HepG2 (cell line): ENCODE results near the gene NBEAL2. TPM values are rescaled to one million over a fixed set of nuclear protein-coding genes. Genes with fewer than 3 reads are reported as not detected.

Source experiments
- CEBPG ChIP-seq: IDR thresholded peaks from 2 replicates; pipeline ENCODE4 v1.6.1; 2016
- CHCHD3 ChIP-seq: sonication (generic); formaldehyde crosslinking; IDR thresholded peaks from 2 replicates; pipeline ENCODE4 v1.8.0; 2022; ENCODE audit warnings: mild to moderate bottlenecking, missing genetic modification reagents, moderate library complexity
- TEAD2 ChIP-seq: sonication (generic); formaldehyde crosslinking; IDR thresholded peaks from 2 replicates; pipeline ENCODE4 v1.9.0; 2021; ENCODE audit warnings: missing genetic modification reagents
- WIZ ChIP-seq: sonication (generic); formaldehyde crosslinking; IDR thresholded peaks from 2 replicates; pipeline ENCODE4 v1.5.1; 2020; ENCODE audit warnings: mild to moderate bottlenecking, missing genetic modification reagents
- ZC3H13 ChIP-seq: sonication (generic); formaldehyde crosslinking; IDR thresholded peaks from 2 replicates; pipeline ENCODE4 v1.8.1; 2023; ENCODE audit warnings: mild to moderate bottlenecking, missing genetic modification reagents, moderate library complexity
- ZMAT3 ChIP-seq: sonication (generic); formaldehyde crosslinking; conservative IDR thresholded peaks from 2 replicates; pipeline ENCODE4 v1.7.0; 2021; ENCODE audit warnings: missing genetic modification reagents
- polyA plus RNA-seq, 8 experiments: library from polyadenylated mRNA; depleted of rRNA in 3 of 8; stranded (reverse) in 7 of 8; unstranded in 1 of 8; fragments of >200 nt; fragmentation: Illumina TruSeq in 4 of 8; extraction: Trizol in 4 of 8; gene quantifications; 2 replicates each; pipeline versions ENCODE4 v1.2.1 to v1.2.3, GENCODE V29; 2011 to 2016; ENCODE audit warnings: low read depth in 4 of 8, missing spikeins in 1 of 8, mixed read lengths in 1 of 8; ENCODE audit not compliant: insufficient read depth in 1 of 8
- total RNA-seq, 5 experiments: library from RNA; depleted of rRNA; stranded (reverse); fragments of >200 nt; fragmentation: Illumina TruSeq; extraction: Trizol; gene quantifications; 2 replicates each; pipeline ENCODE4 v1.2.3, GENCODE V29; 2016; ENCODE audit warnings: low read depth in 1 of 5
- TF ChIP-seq, protein P1 (sequence below): IDR thresholded peaks from 2 replicates; pipeline ENCODE4 v1.6.1; 2016; ENCODE audit warnings: low read depth, missing genetic modification reagents, missing compliant biosample characterization
- TF ChIP-seq, protein P2 (sequence below), 2 experiments: sonication (generic) in 1 of 2; formaldehyde crosslinking in 1 of 2; IDR thresholded peaks; 2 replicates each; pipeline versions ENCODE4 v1.4.0 to v1.6.1; 2016 to 2020; ENCODE audit warnings: borderline replicate concordance in 1 of 2, low read depth in 1 of 2, mild to moderate bottlenecking in 1 of 2, missing genetic modification reagents in 1 of 2
- TF ChIP-seq, protein P3 (sequence below): sonication (generic); formaldehyde crosslinking; IDR thresholded peaks from 2 replicates; pipeline ENCODE4 v1.4.0; 2020; ENCODE audit warnings: missing genetic modification reagents, borderline replicate concordance
- TF ChIP-seq, protein P4 (sequence below): sonication (generic); formaldehyde crosslinking; IDR thresholded peaks from 2 replicates; pipeline ENCODE4 v1.9.0; 2021; ENCODE audit warnings: missing genetic modification reagents, borderline replicate concordance
- TF ChIP-seq, protein P5 (sequence below): sonication (generic); formaldehyde crosslinking; IDR thresholded peaks from 2 replicates; pipeline ENCODE4 v1.4.0; 2020; ENCODE audit warnings: low read depth, mild to moderate bottlenecking, missing genetic modification reagents

The NBEAL2 gene
- total and polyA plus RNA-seq, 2 of the 13 experiments (the other 11 are each of a cell fraction or from before 2014, with no cell fraction given), result 9.7 to 12.4 TPM

DNA sequence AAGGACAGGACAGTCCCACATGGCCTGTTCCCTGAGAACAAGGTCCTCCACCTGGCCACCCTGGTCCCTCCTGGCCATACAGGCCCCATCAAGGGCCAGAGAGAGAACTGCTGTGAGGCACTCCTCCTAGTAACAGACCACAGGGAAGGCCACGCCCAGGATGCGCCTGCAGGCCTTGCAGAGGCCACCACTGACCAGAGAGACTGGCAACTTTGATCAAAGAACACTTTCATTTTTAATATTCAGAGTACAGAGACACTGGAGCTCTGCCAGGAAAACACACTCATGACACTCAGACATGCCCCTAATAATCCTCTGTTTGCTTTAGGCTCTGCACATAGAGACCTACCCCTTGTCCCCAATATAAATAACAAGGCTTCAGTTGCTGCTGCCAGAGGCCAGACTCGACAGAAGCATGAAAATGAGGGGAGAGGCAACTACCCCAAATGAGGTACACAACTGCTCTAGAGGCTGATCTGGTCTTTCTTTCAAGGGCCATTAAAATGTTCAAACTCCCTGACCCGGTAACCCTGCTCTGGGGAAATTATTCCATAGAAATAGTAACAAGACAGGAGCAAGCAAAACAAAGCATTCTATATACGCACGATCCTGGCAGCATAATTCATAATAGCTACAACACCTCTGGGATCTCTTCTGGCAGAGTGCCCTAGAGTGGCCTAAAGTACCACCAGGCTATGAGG lies 47.7 kb upstream of the NBEAL2 start (continued):
- TF ChIP-seq, protein P1, sequence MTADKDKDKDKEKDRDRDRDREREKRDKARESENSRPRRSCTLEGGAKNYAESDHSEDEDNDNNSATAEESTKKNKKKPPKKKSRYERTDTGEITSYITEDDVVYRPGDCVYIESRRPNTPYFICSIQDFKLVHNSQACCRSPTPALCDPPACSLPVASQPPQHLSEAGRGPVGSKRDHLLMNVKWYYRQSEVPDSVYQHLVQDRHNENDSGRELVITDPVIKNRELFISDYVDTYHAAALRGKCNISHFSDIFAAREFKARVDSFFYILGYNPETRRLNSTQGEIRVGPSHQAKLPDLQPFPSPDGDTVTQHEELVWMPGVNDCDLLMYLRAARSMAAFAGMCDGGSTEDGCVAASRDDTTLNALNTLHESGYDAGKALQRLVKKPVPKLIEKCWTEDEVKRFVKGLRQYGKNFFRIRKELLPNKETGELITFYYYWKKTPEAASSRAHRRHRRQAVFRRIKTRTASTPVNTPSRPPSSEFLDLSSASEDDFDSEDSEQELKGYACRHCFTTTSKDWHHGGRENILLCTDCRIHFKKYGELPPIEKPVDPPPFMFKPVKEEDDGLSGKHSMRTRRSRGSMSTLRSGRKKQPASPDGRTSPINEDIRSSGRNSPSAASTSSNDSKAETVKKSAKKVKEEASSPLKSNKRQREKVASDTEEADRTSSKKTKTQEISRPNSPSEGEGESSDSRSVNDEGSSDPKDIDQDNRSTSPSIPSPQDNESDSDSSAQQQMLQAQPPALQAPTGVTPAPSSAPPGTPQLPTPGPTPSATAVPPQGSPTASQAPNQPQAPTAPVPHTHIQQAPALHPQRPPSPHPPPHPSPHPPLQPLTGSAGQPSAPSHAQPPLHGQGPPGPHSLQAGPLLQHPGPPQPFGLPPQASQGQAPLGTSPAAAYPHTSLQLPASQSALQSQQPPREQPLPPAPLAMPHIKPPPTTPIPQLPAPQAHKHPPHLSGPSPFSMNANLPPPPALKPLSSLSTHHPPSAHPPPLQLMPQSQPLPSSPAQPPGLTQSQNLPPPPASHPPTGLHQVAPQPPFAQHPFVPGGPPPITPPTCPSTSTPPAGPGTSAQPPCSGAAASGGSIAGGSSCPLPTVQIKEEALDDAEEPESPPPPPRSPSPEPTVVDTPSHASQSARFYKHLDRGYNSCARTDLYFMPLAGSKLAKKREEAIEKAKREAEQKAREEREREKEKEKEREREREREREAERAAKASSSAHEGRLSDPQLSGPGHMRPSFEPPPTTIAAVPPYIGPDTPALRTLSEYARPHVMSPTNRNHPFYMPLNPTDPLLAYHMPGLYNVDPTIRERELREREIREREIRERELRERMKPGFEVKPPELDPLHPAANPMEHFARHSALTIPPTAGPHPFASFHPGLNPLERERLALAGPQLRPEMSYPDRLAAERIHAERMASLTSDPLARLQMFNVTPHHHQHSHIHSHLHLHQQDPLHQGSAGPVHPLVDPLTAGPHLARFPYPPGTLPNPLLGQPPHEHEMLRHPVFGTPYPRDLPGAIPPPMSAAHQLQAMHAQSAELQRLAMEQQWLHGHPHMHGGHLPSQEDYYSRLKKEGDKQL, result no peak
- TF ChIP-seq, protein P2, sequence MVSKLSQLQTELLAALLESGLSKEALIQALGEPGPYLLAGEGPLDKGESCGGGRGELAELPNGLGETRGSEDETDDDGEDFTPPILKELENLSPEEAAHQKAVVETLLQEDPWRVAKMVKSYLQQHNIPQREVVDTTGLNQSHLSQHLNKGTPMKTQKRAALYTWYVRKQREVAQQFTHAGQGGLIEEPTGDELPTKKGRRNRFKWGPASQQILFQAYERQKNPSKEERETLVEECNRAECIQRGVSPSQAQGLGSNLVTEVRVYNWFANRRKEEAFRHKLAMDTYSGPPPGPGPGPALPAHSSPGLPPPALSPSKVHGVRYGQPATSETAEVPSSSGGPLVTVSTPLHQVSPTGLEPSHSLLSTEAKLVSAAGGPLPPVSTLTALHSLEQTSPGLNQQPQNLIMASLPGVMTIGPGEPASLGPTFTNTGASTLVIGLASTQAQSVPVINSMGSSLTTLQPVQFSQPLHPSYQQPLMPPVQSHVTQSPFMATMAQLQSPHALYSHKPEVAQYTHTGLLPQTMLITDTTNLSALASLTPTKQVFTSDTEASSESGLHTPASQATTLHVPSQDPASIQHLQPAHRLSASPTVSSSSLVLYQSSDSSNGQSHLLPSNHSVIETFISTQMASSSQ (IDR thresholded peaks at IDR 0.05; ENCODE audit: low read depth), result no peak
- TF ChIP-seq, protein P2 (CRISPR knock-in tag; IDR thresholded peaks at IDR 0.05; ENCODE audit: borderline replicate concordance), result 0 out of 2 replicates have a peak, but pooled peaks have one; percentile 20
- TF ChIP-seq ZC3H13 (CRISPR knock-in tag) (no peak), ZMAT3 (CRISPR knock-in tag) (no peak), WIZ (CRISPR knock-in tag) (no peak), TEAD2 (CRISPR knock-in tag) (no peak), CEBPG (CRISPR knock-in tag) (no peak), CHCHD3 (CRISPR knock-in tag) (no peak)
- TF ChIP-seq, protein P3, sequence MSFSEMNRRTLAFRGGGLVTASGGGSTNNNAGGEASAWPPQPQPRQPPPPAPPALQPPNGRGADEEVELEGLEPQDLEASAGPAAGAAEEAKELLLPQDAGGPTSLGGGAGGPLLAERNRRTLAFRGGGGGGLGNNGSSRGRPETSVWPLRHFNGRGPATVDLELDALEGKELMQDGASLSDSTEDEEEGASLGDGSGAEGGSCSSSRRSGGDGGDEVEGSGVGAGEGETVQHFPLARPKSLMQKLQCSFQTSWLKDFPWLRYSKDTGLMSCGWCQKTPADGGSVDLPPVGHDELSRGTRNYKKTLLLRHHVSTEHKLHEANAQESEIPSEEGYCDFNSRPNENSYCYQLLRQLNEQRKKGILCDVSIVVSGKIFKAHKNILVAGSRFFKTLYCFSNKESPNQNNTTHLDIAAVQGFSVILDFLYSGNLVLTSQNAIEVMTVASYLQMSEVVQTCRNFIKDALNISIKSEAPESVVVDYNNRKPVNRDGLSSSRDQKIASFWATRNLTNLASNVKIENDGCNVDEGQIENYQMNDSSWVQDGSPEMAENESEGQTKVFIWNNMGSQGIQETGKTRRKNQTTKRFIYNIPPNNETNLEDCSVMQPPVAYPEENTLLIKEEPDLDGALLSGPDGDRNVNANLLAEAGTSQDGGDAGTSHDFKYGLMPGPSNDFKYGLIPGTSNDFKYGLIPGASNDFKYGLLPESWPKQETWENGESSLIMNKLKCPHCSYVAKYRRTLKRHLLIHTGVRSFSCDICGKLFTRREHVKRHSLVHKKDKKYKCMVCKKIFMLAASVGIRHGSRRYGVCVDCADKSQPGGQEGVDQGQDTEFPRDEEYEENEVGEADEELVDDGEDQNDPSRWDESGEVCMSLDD, result 0 out of 2 replicates have a peak, but pooled peaks have one; percentile 26
- TF ChIP-seq, protein P4, sequence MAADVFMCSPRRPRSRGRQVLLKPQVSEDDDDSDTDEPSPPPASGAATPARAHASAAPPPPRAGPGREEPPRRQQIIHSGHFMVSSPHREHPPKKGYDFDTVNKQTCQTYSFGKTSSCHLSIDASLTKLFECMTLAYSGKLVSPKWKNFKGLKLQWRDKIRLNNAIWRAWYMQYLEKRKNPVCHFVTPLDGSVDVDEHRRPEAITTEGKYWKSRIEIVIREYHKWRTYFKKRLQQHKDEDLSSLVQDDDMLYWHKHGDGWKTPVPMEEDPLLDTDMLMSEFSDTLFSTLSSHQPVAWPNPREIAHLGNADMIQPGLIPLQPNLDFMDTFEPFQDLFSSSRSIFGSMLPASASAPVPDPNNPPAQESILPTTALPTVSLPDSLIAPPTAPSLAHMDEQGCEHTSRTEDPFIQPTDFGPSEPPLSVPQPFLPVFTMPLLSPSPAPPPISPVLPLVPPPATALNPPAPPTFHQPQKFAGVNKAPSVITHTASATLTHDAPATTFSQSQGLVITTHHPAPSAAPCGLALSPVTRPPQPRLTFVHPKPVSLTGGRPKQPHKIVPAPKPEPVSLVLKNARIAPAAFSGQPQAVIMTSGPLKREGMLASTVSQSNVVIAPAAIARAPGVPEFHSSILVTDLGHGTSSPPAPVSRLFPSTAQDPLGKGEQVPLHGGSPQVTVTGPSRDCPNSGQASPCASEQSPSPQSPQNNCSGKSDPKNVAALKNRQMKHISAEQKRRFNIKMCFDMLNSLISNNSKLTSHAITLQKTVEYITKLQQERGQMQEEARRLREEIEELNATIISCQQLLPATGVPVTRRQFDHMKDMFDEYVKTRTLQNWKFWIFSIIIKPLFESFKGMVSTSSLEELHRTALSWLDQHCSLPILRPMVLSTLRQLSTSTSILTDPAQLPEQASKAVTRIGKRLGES, result no peak
- TF ChIP-seq, protein P5, sequence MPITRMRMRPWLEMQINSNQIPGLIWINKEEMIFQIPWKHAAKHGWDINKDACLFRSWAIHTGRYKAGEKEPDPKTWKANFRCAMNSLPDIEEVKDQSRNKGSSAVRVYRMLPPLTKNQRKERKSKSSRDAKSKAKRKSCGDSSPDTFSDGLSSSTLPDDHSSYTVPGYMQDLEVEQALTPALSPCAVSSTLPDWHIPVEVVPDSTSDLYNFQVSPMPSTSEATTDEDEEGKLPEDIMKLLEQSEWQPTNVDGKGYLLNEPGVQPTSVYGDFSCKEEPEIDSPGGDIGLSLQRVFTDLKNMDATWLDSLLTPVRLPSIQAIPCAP, result no peak
